Ovary (tissue), 9 donors: ENCODE results near the gene CHD9. TPM values are rescaled to one million over a fixed set of nuclear protein-coding genes. Genes with fewer than 3 reads are reported as not detected.

Source experiments
- DNase-seq, 5 donors: peaks; one replicate each; pipeline ENCODE4 v3.0.0-alpha.2; 2019 to 2020
- H3K27ac ChIP-seq, 2 donors: fragments of 200-600 bp; one replicate each; pipeline versions ENCODE4 v1.5.1 to v1.8.0; 2019 to 2022
- H3K27me3 ChIP-seq: fragments of 200-600 bp; one replicate; pipeline ENCODE4 v1.8.0; 2022
- H3K36me3 ChIP-seq: fragments of 200-600 bp; sonication (generic); one replicate; pipeline ENCODE4 v1.5.1; 2019
- H3K4me1 ChIP-seq: one replicate; pipeline ENCODE4 v1.8.1; 2013; ENCODE audit warnings: mild to moderate bottlenecking, moderate library complexity; ENCODE audit not compliant: insufficient read depth
- H3K4me3 ChIP-seq: fragments of 200-600 bp; sonication (generic); one replicate; pipeline ENCODE4 v1.5.1; 2017
- H3K9me3 ChIP-seq, 2 donors: fragments of 200-600 bp in 1 of 2; sonication (generic) in 1 of 2; one replicate each; pipeline versions ENCODE4 v1.5.1 to v1.8.1; 2013 to 2019; ENCODE audit warnings: mild to moderate bottlenecking in 1 of 2, moderate library complexity in 1 of 2
- CTCF ChIP-seq, 3 donors: fragments of 450-650 bp in 2 of 3; fragments of 200-600 bp in 1 of 3; IDR thresholded peaks; one replicate each; pipeline versions ENCODE4 v1.5.1 to v1.8.0; 2016 to 2022; ENCODE audit warnings: antibody characterized with exemption in 3 of 3, mild to moderate bottlenecking in 1 of 3
- EP300 ChIP-seq: sonication (generic); formaldehyde crosslinking; IDR thresholded peaks from one replicate; pipeline ENCODE4 v1.6.1; 2017; ENCODE audit warnings: antibody characterized with exemption
- POLR2A ChIP-seq: fragments of 450-650 bp; IDR thresholded peaks from one replicate; pipeline ENCODE4 v1.6.1; 2017; ENCODE audit warnings: antibody characterized with exemption, mild to moderate bottlenecking, moderate library complexity
- WGBS, 3 donors: extraction: QIAGEN DNeasy Blood & Tissue Kit in 1 of 3; methylation state at CpG; one replicate each; pipeline versions ENCODE4 v1.1.5 to v1.1.7; 2013 to 2017; 5-methylcytosine and 5-hydroxymethylcytosine counted together
- intact Hi-C, 4 donors: fragments of 100-400 bp; cut with DNase I; formaldehyde crosslinking; loops; one replicate each; pipeline versions ENCODE4 v1.11.0 to v1.15.1; 2022 to 2023
- polyA plus RNA-seq, 2 donors: library from polyadenylated mRNA; stranded (reverse); fragments of 200-250 nt in 1 of 2; fragments of 350-450 nt in 1 of 2; fragmentation: Illumina TruSeq in 1 of 2; extraction: RNeasy Lipid Tissue Mini Kit (QIAGEN cat#74804) in 1 of 2; gene quantifications; one replicate each; pipeline ENCODE4 v1.2.3, GENCODE V29; 2013 to 2014
- total RNA-seq, 7 donors: library from RNA; depleted of rRNA in 2 of 7; stranded (reverse); fragments of >200 nt in 2 of 7; fragmentation: NEBNext Ultra II Directional in 3 of 7; extraction: Animal tissue kit (Norgen Biotek cat#: 25700) in 3 of 7; gene quantifications; one replicate each; pipeline versions ENCODE4 v1.1.0 to v1.2.4, GENCODE V29; 2016 to 2023
- donor health status: DM: no; HTN: no; CAD: no; lungs with moderate emphysema.
- donor health status: DM: no; HTN: no; CAD: no.
- donor health status: Bipolar disorder and iron deficiency.
- donor health status: DM: yes; HTN: yes; CAD: no.
- donor health status: DM: no; HTN: no; CAD: no.
- donor health status: DM: yes; HTN: yes; CAD: no.

Gene CHD9
- total and polyA plus RNA-seq, 9 donors, result 11.8 to 100 (median 84.1) TPM

DNA sequence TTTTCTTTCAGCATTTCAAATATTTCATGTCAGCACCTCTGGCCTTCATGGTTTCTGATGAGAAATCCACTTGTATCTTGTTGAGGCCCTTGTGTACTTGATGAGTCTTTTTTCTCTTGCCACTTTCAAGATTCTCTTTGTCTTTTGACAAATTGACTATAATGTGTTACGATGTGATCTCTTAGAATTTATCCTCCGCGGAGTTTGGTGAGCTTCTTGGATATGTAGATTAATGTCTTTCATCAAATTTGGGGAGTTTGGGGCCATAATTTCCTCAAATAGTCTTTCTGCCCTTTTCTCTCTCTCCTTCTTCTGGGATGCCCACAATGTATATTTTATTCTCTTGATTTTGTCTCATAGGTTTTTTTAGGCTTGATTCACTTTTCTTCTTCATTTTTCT lies 96.0 kb downstream of the CHD9 start:
- no peaks in the 10 kb centered on the region for H3K27me3 ChIP-seq
- peaks cover 4% of the 10 kb centered on the region for H3K4me1 ChIP-seq
- no peak for DNase-seq
- intact Hi-C loops, result no loop called here
- WGBS, 3 donors, result 96 to 99% (median 98%) methylated on average over 3 of the region's 3 CpGs
- no peaks in the 10 kb centered on the region for H3K9me3 ChIP-seq
- H3K36me3 ChIP-seq, result no peaks in the 10 kb centered on the region
- no peak overlapping the region for H3K27ac ChIP-seq
- TF ChIP-seq POLR2A (no peak), EP300 (no peak), CTCF (IDR thresholded peaks at IDR 0.05) (no peak)
- no peak overlapping the region for H3K4me3 ChIP-seq

- Histone ChIP-seq H3K4me3 (no peak overlapping the region), H3K36me3 (no peaks in the 10 kb centered on the region), H3K27me3 (no peaks in the 10 kb centered on the region), H3K27ac (no peak overlapping the region), H3K4me1 (peaks cover 4% of the 10 kb centered on the region), H3K9me3 (no peaks in the 10 kb centered on the region)
- no peak for DNase-seq
- TF ChIP-seq POLR2A (no peak), EP300 (no peak), CTCF (IDR thresholded peaks at IDR 0.05) (no peak)
- intact Hi-C loops, result no loop called here
Observed at GRCh38 chr16:53152329-53152728, 97.5 kb downstream of the CHD9 start.

- peaks cover 4% of the 10 kb centered on the region for H3K4me1 ChIP-seq
- H3K36me3 ChIP-seq, result no peaks in the 10 kb centered on the region
- TF ChIP-seq EP300 (no peak), POLR2A (no peak), CTCF (IDR thresholded peaks at IDR 0.05) (no peak)
- no peaks in the 10 kb centered on the region for H3K27me3 ChIP-seq
- H3K4me3 ChIP-seq, result no peak overlapping the region
- H3K27ac ChIP-seq, result no peak overlapping the region
- H3K9me3 ChIP-seq, result no peaks in the 10 kb centered on the region
- DNase-seq, result no peak
- intact Hi-C loops, result no loop called here
Observed at GRCh38 chr16:53153130-53153529, 98.3 kb downstream of the CHD9 start.

DNA sequence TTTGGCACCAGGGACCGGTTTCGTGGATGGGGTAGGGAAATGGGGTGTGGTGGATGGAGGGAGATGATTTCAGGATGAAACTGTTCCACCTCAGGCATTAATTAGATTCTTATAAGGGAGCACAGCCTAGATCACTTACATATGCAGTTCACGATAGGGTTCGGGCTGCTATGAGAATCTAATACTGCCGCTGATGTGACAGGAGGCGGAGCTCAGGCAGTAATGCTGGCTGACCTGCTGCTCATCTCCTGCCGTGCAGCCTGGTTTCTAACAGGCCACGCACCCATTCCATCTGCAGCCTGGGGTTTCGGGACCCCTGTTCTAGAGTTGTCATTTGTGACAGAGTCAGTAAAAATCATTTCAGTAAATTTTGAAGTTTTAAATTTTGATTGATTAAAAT lies 99.7 kb downstream of the CHD9 start:
- Histone ChIP-seq H3K4me3 (no peak overlapping the region), H3K36me3 (no peaks in the 10 kb centered on the region), H3K27ac (no peak overlapping the region), H3K4me1 (peaks cover 4% of the 10 kb centered on the region), H3K9me3 (no peaks in the 10 kb centered on the region), H3K27me3 (no peaks in the 10 kb centered on the region)
- TF ChIP-seq EP300, result no peak
- no peak for TF ChIP-seq POLR2A
- TF ChIP-seq CTCF (IDR thresholded peaks at IDR 0.05), result no peak
- no peak for DNase-seq
- intact Hi-C loops, result no loop called here
- 57 to 69% (median 66%) methylated on average over 9 of the region's 9 CpGs for WGBS, 3 donors

GRCh38 chr16:53156516-53156915 lies 101.7 kb downstream of the CHD9 start:
- intact Hi-C loops, result no loop called here
- no peaks in the 10 kb centered on the region for H3K9me3 ChIP-seq
- TF ChIP-seq CTCF (IDR thresholded peaks at IDR 0.05) (no peak), POLR2A (no peak), EP300 (no peak)

More at GRCh38 chr16:53156516-53156915, 101.7 kb downstream of the CHD9 start:
- DNase-seq, result no peak
- WGBS, 3 donors, result 65 to 66% (median 65%) methylated on average over 2 of the region's 2 CpGs
- Histone ChIP-seq H3K36me3 (no peaks in the 10 kb centered on the region), H3K4me1 (peaks cover 4% of the 10 kb centered on the region), H3K27me3 (no peaks in the 10 kb centered on the region), H3K4me3 (no peak overlapping the region), H3K27ac (no peak overlapping the region)
